Astrocyte of the spinal cord (primary cell): ENCODE measurements around the gene ARHGAP9.
A peak's percentile ranks its signal among the peaks of the same experiment; 100 is the strongest.

Experiments used
- DNase-seq: peaks from one replicate; pipeline ENCODE4 v3.0.0; 2011; ENCODE audit warnings: low read depth, low spot score
- H3K4me3 ChIP-seq: 2 replicates; pipeline ENCODE4 v1.5.1; 2011; ENCODE audit warnings: low read depth, mild to moderate bottlenecking, low read length, moderate library complexity
- in situ Hi-C: cut with HindIII; loops from 2 replicates; pipeline ENCODE4 v1.10.0; 2017; ENCODE audit warnings: low sequenced_read_pairs
- TF ChIP-seq, protein P1 (sequence below): IDR thresholded peaks from 2 replicates; pipeline ENCODE4 v1.5.1; 2012; ENCODE audit warnings: low read depth, mild to moderate bottlenecking, low read length, inconsistent platforms

Gene ARHGAP9

DNA sequence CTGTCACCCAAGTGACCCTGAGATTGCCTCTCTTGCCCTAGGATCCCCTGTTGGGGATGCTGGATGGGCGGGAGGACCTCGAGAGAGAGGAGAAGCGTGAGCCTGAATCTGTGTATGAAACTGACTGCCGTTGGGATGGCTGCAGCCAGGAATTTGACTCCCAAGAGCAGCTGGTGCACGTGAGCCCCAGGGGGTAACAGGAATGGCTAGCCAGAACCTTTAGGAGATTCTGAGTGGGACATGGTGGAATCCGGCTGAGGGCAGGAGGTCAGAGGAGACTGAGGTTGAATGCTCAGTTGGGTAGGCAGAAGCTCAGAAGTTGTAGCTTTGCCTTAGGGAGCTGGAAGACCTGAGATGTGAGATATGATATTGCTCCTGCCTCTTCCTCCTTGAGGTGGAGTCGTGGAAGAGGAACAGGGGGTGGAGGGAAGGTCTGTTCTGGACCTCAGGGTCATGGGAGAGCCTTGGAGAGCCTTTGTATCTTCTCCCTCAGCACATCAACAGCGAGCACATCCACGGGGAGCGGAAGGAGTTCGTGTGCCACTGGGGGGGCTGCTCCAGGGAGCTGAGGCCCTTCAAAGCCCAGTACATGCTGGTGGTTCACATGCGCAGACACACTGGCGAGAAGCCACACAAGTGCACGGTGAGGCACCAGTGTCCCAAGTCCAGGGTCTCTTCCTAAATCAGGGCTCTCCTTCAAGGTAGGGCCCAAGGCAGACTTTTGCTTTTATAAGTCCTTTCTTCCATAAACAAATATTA lies 13.7 kb downstream of the ARHGAP9 start:
- no peak overlapping the region for H3K4me3 ChIP-seq
- TF ChIP-seq, protein P1, sequence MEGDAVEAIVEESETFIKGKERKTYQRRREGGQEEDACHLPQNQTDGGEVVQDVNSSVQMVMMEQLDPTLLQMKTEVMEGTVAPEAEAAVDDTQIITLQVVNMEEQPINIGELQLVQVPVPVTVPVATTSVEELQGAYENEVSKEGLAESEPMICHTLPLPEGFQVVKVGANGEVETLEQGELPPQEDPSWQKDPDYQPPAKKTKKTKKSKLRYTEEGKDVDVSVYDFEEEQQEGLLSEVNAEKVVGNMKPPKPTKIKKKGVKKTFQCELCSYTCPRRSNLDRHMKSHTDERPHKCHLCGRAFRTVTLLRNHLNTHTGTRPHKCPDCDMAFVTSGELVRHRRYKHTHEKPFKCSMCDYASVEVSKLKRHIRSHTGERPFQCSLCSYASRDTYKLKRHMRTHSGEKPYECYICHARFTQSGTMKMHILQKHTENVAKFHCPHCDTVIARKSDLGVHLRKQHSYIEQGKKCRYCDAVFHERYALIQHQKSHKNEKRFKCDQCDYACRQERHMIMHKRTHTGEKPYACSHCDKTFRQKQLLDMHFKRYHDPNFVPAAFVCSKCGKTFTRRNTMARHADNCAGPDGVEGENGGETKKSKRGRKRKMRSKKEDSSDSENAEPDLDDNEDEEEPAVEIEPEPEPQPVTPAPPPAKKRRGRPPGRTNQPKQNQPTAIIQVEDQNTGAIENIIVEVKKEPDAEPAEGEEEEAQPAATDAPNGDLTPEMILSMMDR, result no peak
- in situ Hi-C loops, result no loop called here
- no peak for DNase-seq

DNA sequence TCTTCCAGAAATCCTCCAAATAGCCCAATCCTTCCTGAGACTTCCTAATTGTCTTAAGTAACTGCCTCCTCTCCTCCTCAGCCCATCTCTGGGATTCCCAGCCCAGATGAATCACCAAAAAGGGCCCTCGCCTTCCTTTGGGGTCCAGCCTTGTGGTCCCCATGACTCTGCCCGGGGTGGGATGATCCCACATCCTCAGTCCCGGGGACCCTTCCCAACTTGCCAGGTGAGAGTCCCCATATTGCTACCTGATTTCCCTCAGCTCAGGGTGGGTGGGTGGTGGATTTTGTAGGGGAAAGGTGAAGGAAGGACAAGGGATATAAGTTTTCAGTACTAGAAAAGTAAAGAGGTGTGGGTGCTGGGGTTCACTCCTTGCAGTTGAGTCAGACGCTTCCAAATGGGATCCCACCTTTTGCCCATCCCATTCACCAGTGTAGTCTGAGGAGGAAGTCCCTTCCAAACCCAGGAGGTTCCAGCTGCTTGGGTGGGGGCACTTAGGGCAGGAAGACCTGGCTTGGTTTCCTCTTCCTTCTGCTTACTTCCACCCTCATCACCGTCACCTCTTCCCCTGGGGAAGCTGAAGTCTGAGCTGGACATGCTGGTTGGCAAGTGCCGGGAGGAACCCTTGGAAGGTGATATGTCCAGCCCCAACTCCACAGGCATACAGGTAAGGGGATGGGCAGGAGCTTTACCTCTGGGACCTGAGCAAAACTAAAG lies 14.5 kb downstream of the ARHGAP9 start:
- in situ Hi-C loops, result no loop called here
- TF ChIP-seq, protein P1, result no peak
- DNase-seq, result no peak
- H3K4me3 ChIP-seq, result no peak overlapping the region

DNA sequence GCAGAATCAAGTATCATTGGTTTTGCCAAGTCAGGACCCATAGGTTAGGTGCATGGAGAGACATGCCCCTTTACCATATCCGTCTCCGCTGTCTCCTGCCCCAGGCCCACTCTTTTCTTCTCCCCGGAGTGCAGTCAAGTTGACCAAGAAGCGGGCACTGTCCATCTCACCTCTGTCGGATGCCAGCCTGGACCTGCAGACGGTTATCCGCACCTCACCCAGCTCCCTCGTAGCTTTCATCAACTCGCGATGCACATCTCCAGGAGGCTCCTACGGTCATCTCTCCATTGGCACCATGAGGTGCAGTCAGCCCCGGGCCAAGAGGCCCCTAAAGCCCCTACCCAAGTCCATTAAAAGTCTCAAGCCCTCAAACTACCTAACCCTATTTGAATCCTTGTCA lies 15.1 kb downstream of the ARHGAP9 start:
- no peak overlapping the region for H3K4me3 ChIP-seq
- no peak for DNase-seq
- in situ Hi-C loops, result no loop called here
- TF ChIP-seq, protein P1, result no peak

DNA sequence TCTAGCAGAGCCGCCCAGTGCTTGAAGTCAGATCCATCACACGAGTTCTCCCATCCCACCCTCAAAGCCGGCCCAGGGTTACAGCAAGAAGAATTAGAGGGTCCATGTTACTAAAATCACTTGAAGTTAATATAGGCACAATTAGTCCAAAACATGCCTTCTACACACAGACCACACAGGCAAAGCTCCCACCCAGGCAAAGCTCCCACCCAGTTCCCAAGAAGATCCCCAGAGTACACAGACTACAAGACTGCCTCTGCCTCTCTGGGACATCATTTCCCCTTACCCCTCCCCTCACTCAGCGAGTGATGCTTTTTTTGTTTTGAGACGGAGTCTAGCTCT lies 16.8 kb downstream of the ARHGAP9 start:
- in situ Hi-C loops, result no loop called here
- H3K4me3 ChIP-seq, result no peak overlapping the region
- TF ChIP-seq, protein P1, result no peak
- DNase-seq, result no peak

DNA sequence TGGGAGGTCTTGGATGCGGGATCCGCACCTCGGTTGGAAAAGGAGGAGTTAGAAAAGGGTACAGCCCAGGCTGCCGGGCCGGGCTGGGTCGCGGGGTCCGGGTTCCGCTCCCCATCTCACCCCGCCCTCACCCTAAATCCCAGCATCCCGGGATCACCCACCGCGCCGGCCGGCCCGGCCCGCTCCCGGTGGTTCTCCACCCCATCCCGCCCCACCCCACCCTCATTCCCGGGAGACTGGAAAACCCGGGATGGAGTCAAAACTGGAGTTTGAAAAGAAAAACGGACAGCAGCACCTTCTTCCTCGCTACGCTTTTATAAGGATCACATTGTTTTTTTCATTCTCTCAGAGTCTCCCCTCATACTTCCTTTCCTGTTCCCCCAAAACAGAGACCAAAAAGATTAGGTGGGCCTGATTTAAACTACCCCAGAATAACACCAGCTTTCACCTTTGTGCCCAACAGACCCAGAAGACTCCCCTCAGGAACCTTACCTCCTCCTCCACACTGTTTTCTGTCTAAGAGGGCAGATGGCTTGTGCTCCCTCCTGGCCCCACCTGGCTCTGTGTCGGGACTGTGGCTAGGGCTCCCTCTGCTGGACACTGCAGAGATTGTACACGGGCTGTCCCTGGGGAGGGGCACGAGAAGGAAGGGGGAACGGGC lies 17.3 kb downstream of the ARHGAP9 start:
- H3K4me3 ChIP-seq, result peak overlapping the region; percentile 70
- peak; percentile 94 for DNase-seq

DNA sequence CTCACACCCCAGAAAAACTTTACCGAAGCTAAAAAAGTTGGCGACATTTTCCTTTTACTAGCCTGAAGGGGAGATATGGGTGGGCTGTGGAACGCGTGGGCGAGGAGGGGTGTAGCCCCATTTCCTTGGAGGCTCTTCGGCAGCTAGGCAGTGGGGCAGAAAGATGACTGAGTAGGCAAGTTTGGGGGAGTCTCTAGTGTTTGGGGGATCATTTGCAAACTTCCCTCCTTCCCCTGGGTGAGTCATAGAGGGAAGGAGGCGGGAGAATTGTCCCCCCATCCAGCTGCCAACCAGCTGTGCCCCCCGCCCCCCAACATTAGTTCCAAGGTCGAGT lies 17.8 kb downstream of the ARHGAP9 start:
- TF ChIP-seq, protein P1, result no peak
- peak overlapping the region; percentile 70 for H3K4me3 ChIP-seq
- in situ Hi-C loops, result no loop called here
- no peak for DNase-seq

More for the DNA sequence above, 17.3 kb downstream of the ARHGAP9 start:
- in situ Hi-C loops, result no loop called here
- TF ChIP-seq, protein P1, result peak; percentile 95
